ENCODE measurements around the gene AJUBA. TPM values are rescaled to one million over a fixed set of nuclear protein-coding genes. Genes with fewer than 3 reads are reported as not detected.
"Not testable (repeated sequence)": the region's sequence is repeated elsewhere in the genome, so short reads cannot be mapped to it uniquely, and the experiment has no call there.

Gene AJUBA
- total RNA-seq, 4 donors from 2014 or later = 66.0 to 120 (median 79.2) TPM

DNA sequence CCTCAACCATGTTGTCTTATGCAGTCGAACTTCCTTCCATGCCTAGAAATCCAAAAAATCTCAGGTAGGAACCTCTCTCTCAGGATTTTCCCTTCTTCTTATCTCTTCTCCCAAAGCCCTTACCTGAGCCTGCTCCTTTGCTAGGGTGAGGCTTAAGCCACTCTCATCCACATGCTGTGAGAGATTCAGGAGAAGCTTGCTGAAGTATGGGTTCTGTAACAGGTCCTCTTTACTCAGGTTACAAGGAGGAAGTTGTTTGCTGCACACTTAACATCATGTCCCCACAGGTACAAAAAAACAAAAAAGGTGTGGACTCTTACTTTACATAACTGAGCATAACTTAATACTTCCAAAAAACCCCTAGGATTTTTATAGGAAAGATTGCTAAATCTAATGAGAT, 29.9 kb downstream of the AJUBA start:
- Histone ChIP-seq H3K4me1 (peaks cover 14% of the 10 kb centered on the region), H3K36me3 (peaks cover 49% of the 10 kb centered on the region), H3K27me3 (no peaks in the 10 kb centered on the region), H3K27ac (no peak overlapping the region), H3K9me3 (no peaks in the 10 kb centered on the region), H3K4me3 (no peak overlapping the region)
- WGBS = 95% methylated on average over 1 of the region's 1 CpG
- DNase-seq (ENCODE audit: low spot score in 2 of 2) = no peak
- TF ChIP-seq POLR2AphosphoS5 (IDR thresholded peaks at IDR 0.05) (no peak), EP300 (IDR thresholded peaks at IDR 0.05) (no peak), POLR2A (IDR thresholded peaks at IDR 0.05) (no peak)
- TF ChIP-seq, protein P1, sequence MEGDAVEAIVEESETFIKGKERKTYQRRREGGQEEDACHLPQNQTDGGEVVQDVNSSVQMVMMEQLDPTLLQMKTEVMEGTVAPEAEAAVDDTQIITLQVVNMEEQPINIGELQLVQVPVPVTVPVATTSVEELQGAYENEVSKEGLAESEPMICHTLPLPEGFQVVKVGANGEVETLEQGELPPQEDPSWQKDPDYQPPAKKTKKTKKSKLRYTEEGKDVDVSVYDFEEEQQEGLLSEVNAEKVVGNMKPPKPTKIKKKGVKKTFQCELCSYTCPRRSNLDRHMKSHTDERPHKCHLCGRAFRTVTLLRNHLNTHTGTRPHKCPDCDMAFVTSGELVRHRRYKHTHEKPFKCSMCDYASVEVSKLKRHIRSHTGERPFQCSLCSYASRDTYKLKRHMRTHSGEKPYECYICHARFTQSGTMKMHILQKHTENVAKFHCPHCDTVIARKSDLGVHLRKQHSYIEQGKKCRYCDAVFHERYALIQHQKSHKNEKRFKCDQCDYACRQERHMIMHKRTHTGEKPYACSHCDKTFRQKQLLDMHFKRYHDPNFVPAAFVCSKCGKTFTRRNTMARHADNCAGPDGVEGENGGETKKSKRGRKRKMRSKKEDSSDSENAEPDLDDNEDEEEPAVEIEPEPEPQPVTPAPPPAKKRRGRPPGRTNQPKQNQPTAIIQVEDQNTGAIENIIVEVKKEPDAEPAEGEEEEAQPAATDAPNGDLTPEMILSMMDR (IDR thresholded peaks at IDR 0.05) = no peak

- Histone ChIP-seq H3K36me3 (peaks cover 55% of the 10 kb centered on the region), H3K4me1 (peaks cover 12% of the 10 kb centered on the region)
- not testable (repeated sequence) for H3K27ac ChIP-seq, H3K4me3 ChIP-seq, H3K9me3 ChIP-seq, H3K27me3 ChIP-seq
- WGBS = 92% methylated on average over 8 of the region's 8 CpGs
- peak in 1 of 2 donors; percentile 22 for DNase-seq (ENCODE audit: low spot score in 2 of 2)
These were observed 30.6 kb downstream of the AJUBA start for GRCh38 chr14:22951795-22952194.

- Histone ChIP-seq H3K27ac (no peak overlapping the region), H3K4me1 (no peaks in the 10 kb centered on the region), H3K4me3 (no peak overlapping the region), H3K9me3 (no peaks in the 10 kb centered on the region), H3K36me3 (peaks cover 62% of the 10 kb centered on the region), H3K27me3 (no peaks in the 10 kb centered on the region)
- TF ChIP-seq, protein P1 (IDR thresholded peaks at IDR 0.05) = no peak
- DNase-seq (ENCODE audit: low spot score in 2 of 2) = no peak
- 93% methylated on average over 3 of the region's 3 CpGs for WGBS
These were observed 36.7 kb downstream of the AJUBA start for GRCh38 chr14:22945642-22946041.

DNA sequence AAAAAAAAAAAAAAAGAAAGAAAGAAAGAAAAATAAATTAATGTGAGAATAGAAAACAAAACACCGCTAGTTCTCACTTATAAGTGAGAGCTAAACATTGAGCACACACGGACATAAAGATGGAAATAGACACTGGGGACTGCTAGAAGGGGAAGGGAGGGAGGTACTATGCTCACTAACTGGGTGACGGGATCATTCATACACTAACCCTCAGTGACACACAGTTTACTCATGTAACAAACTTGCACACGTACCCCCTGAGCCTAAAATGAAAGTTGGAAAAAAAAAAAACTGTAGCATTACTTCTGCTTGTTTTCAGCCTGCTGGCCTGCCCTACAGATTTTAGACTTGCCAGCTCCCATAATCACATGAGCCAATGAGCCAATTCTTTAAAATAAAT, 42.7 kb downstream of the AJUBA start:
- Histone ChIP-seq H3K36me3 (peaks cover 18% of the 10 kb centered on the region), H3K9me3 (no peaks in the 10 kb centered on the region), H3K27me3 (no peaks in the 10 kb centered on the region), H3K4me3 (no peak overlapping the region), H3K27ac (no peak overlapping the region), H3K4me1 (no peaks in the 10 kb centered on the region)
- TF ChIP-seq, protein P1 (IDR thresholded peaks at IDR 0.05) = no peak
- TF ChIP-seq POLR2A (IDR thresholded peaks at IDR 0.05) (no peak), POLR2AphosphoS5 (IDR thresholded peaks at IDR 0.05) (no peak), EP300 (IDR thresholded peaks at IDR 0.05) (no peak)
- no peak for DNase-seq (ENCODE audit: low spot score in 2 of 2)
- WGBS = 91% methylated on average over 4 of the region's 4 CpGs

- no peak overlapping the region for H3K27ac ChIP-seq
- DNase-seq (ENCODE audit: low spot score in 2 of 2) = no peak
- no peaks in the 10 kb centered on the region for H3K9me3 ChIP-seq
- no peak for TF ChIP-seq POLR2A (IDR thresholded peaks at IDR 0.05)
- TF ChIP-seq, protein P1 (IDR thresholded peaks at IDR 0.05) = no peak
- no peak for TF ChIP-seq POLR2AphosphoS5 (IDR thresholded peaks at IDR 0.05)
- peaks cover 7% of the 10 kb centered on the region for H3K36me3 ChIP-seq
- no peak overlapping the region for H3K4me3 ChIP-seq
- H3K4me1 ChIP-seq = peaks cover 1% of the 10 kb centered on the region
- no peaks in the 10 kb centered on the region for H3K27me3 ChIP-seq
- WGBS = 93% methylated on average over 1 of the region's 1 CpG
These were observed 47.2 kb downstream of the AJUBA start for GRCh38 chr14:22935156-22935555.

- peaks cover 16% of the 10 kb centered on the region for H3K4me1 ChIP-seq
- no peak overlapping the region for H3K4me3 ChIP-seq
- H3K36me3 ChIP-seq = no peaks in the 10 kb centered on the region
- TF ChIP-seq POLR2AphosphoS5 (IDR thresholded peaks at IDR 0.05) = no peak
- TF ChIP-seq EP300 (IDR thresholded peaks at IDR 0.05) = no peak
- no peak for TF ChIP-seq POLR2A (IDR thresholded peaks at IDR 0.05)
- TF ChIP-seq, protein P1 (IDR thresholded peaks at IDR 0.05) = no peak
- no peak for DNase-seq (ENCODE audit: low spot score in 2 of 2)
- H3K9me3 ChIP-seq = no peaks in the 10 kb centered on the region
- H3K27me3 ChIP-seq = no peaks in the 10 kb centered on the region
- no peak overlapping the region for H3K27ac ChIP-seq
- WGBS = 62% methylated on average over 3 of the region's 3 CpGs
These were observed 50.2 kb downstream of the AJUBA start for GRCh38 chr14:22932146-22932545.
